Stimulated activated CD4-positive, alpha-beta T cell treated with anti-CD3 and anti-CD28 coated beads, Interleukin-1b, Interleukin-23, amount 100 ng/mL, for 1 hour (primary cell): ENCODE measurements around the gene SERPINA6.
"Not testable (repeated sequence)": the region's sequence is repeated elsewhere in the genome, so short reads cannot be mapped to it uniquely, and the experiment has no call there.

ENCODE experiments used
- DNase-seq, 2 donors: peaks; one replicate each; pipeline ENCODE4 v3.0.0-alpha.2; 2020; ENCODE audit warnings: low read depth in 2 of 2

Gene SERPINA6

GRCh38 chr14:94292526-94292871 lies 30.6 kb downstream of the SERPINA6 start:
- no peak for DNase-seq

- no peak for DNase-seq
These were observed 31.1 kb downstream of the SERPINA6 start for GRCh38 chr14:94291906-94292525.

- no peak for DNase-seq
These were observed 31.8 kb downstream of the SERPINA6 start for GRCh38 chr14:94291159-94291905.

- no peak for DNase-seq
These were observed 32.9 kb downstream of the SERPINA6 start for GRCh38 chr14:94290197-94290596.

GRCh38 chr14:94288610-94289465 lies 34.3 kb downstream of the SERPINA6 start:
- no peak for DNase-seq

- DNase-seq, result no peak
These were observed 38.0 kb downstream of the SERPINA6 start for GRCh38 chr14:94285158-94285557.

- no peak for DNase-seq
These were observed 38.9 kb downstream of the SERPINA6 start for GRCh38 chr14:94284221-94284620.

- DNase-seq, result no peak
These were observed 40.0 kb downstream of the SERPINA6 start for GRCh38 chr14:94282991-94283723.

GRCh38 chr14:94278731-94279130 lies 44.4 kb downstream of the SERPINA6 start:
- no peak for DNase-seq

- DNase-seq, result not testable (repeated sequence)
These were observed 46.1 kb downstream of the SERPINA6 start for GRCh38 chr14:94276898-94277561.

GRCh38 chr14:94269156-94269555 lies 54.0 kb downstream of the SERPINA6 start:
- no peak for DNase-seq

- DNase-seq, result not testable (repeated sequence)
These were observed 54.6 kb downstream of the SERPINA6 start for GRCh38 chr14:94268582-94268981.

GRCh38 chr14:94267352-94267751 lies 55.8 kb downstream of the SERPINA6 start:
- DNase-seq, result no peak

- DNase-seq, result not testable (repeated sequence)
These were observed 58.9 kb downstream of the SERPINA6 start for GRCh38 chr14:94264195-94264594.
